ENCODE data around the gene TCEA2. TPM values are rescaled to one million over a fixed set of nuclear protein-coding genes. Genes with fewer than 3 reads are reported as not detected.

TCEA2 gene
- total and polyA plus RNA-seq, 2 of the 13 experiments (the other 11 are each of a cell fraction or from before 2014, with no cell fraction given), result 28.1 to 33.7 TPM

- TF ChIP-seq HBP1 (CRISPR knock-in tag; IDR thresholded peaks at IDR 0.05; ENCODE audit: low read depth) (no peak), DBP (CRISPR knock-in tag; IDR thresholded peaks at IDR 0.05; ENCODE audit: not compliant biosample characterization) (no peak), IKZF4 (CRISPR knock-in tag; IDR thresholded peaks at IDR 0.05; ENCODE audit: borderline replicate concordance, low read depth, not compliant biosample characterization) (no peak), DMTF1 (CRISPR knock-in tag; IDR thresholded peaks at IDR 0.05) (no peak), ZNF20 (CRISPR knock-in tag; IDR thresholded peaks at IDR 0.05) (no peak), ADNP (CRISPR knock-in tag; IDR thresholded peaks at IDR 0.05) (peak; percentile 99), KLF16 (CRISPR knock-in tag; IDR thresholded peaks at IDR 0.05) (peak in 1 of 2 experiments; percentile 63; a peak in 1 of 4 replicates), TCF7 (IDR thresholded peaks at IDR 0.05; ENCODE audit: low read depth) (no peak), RFXANK (CRISPR knock-in tag; IDR thresholded peaks at IDR 0.05) (no peak), KDM4B (CRISPR knock-in tag; IDR thresholded peaks at IDR 0.05) (peak; percentile 55; the same call in 1 of the 2 replicates), HMG20B (CRISPR knock-in tag; conservative IDR thresholded peaks at IDR 0.05) (peak; percentile 67), MYNN (CRISPR knock-in tag; IDR thresholded peaks at IDR 0.05; ENCODE audit: low read depth) (no peak), E2F1 (CRISPR knock-in tag; IDR thresholded peaks at IDR 0.05) (0 out of 2 replicates have a peak, but pooled peaks have one; percentile 19), LRRFIP1 (CRISPR knock-in tag; conservative IDR thresholded peaks at IDR 0.05) (no peak; the same call in 1 of the 2 replicates), ZNF609 (CRISPR knock-in tag; IDR thresholded peaks at IDR 0.05; ENCODE audit: borderline replicate concordance) (peak; percentile 58)
Observed at GRCh38 chr20:64055893-64056638, 6.9 kb upstream of the TCEA2 start (continued).
